ENCODE measurements around the gene ANKRD27. TPM values are rescaled to one million over a fixed set of nuclear protein-coding genes. Genes with fewer than 3 reads are reported as not detected.
"Not testable (repeated sequence)": the region's sequence is repeated elsewhere in the genome, so short reads cannot be mapped to it uniquely, and the experiment has no call there.

The ANKRD27 gene
- polyA plus RNA-seq, 1 donor, result 20.6 TPM

DNA sequence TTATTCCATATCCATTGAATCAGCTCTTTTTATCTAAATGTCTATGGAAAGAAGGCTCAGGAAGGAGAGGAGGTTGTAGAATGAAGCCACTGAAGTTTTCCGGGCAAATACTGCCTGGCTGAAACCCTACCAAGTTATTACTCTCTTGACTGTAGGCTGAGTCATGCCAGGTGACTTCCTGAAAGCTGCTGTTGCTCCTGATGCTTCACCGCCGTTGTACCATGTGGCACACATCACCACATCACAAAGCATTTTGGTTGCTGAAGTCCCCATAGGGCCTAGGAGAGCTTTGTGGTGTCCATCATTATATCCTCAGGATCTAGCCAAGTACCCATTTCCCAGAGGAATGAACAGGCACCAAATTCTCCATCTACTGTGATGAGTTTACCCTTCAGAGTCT, 33.5 kb upstream of the ANKRD27 start:
- DNase-seq, result no peak
- no peaks in the 10 kb centered on the region for H3K27me3 ChIP-seq (ENCODE audit: control insufficient read depth, insufficient read depth, low read length)
- no peak overlapping the region for H3K27ac ChIP-seq (ENCODE audit: low read length)
- peaks cover 10% of the 10 kb centered on the region for H3K9me3 ChIP-seq (ENCODE audit: control insufficient read depth, low read depth, low read length)
- no CpG with 5 or more reads among the region's 3 CpGs for WGBS (ENCODE audit: insufficient coverage, low lambda C conversion rate)
- no peak overlapping the region for H3K4me3 ChIP-seq (ENCODE audit: low read length)
- peaks cover 3% of the 10 kb centered on the region for H3K4me1 ChIP-seq (ENCODE audit: control insufficient read depth, insufficient read depth, low read length)
- peaks cover 32% of the 10 kb centered on the region for H3K36me3 ChIP-seq (ENCODE audit: control insufficient read depth, insufficient read depth, low read length)

GRCh38 chr19:32704006-32704405, 29.0 kb upstream of the ANKRD27 start:
- not testable (repeated sequence) for H3K4me3 ChIP-seq (ENCODE audit: low read length); H3K27me3 ChIP-seq (ENCODE audit: control insufficient read depth, insufficient read depth, low read length); H3K27ac ChIP-seq (ENCODE audit: low read length); DNase-seq; H3K4me1 ChIP-seq (ENCODE audit: control insufficient read depth, insufficient read depth, low read length); H3K9me3 ChIP-seq (ENCODE audit: control insufficient read depth, low read depth, low read length)
- WGBS (ENCODE audit: insufficient coverage, low lambda C conversion rate), result no CpG with 5 or more reads among the region's 2 CpGs
- H3K36me3 ChIP-seq (ENCODE audit: control insufficient read depth, insufficient read depth, low read length), result peaks cover 27% of the 10 kb centered on the region

- Histone ChIP-seq H3K4me3 (ENCODE audit: low read length) (no peak overlapping the region), H3K27me3 (ENCODE audit: control insufficient read depth, insufficient read depth, low read length) (no peaks in the 10 kb centered on the region), H3K36me3 (ENCODE audit: control insufficient read depth, insufficient read depth, low read length) (peaks cover 29% of the 10 kb centered on the region), H3K9me3 (ENCODE audit: control insufficient read depth, low read depth, low read length) (peaks cover 10% of the 10 kb centered on the region), H3K4me1 (ENCODE audit: control insufficient read depth, insufficient read depth, low read length) (peaks cover 7% of the 10 kb centered on the region), H3K27ac (ENCODE audit: low read length) (peak overlapping the region; percentile 3)
- no CpG with 5 or more reads among the region's 5 CpGs for WGBS (ENCODE audit: insufficient coverage, low lambda C conversion rate)
- DNase-seq, result peak; percentile 48 to 82
Measured at GRCh38 chr19:32702010-32702409, 27.0 kb upstream of the ANKRD27 start.

DNA sequence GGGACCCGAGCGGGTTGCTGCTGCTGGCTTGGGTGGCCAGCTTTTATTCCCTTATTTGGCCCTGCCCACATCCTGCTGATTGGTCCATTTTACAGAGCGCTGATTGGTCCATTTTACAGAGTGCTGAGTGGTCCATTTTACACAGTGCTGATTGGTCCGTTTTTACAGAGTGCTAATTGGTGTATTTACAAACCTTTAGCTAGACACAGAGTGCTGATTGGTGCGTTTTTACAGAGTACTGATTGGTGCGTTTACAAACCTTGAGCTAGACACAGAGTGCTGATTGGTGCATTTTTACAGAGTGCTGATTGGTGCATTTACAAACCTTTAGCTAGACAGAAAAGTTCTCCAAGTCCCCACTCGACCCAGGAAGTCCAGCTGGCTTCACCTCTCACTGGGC, 25.1 kb upstream of the ANKRD27 start:
- not testable (repeated sequence) for DNase-seq; H3K9me3 ChIP-seq (ENCODE audit: control insufficient read depth, low read depth, low read length); H3K27me3 ChIP-seq (ENCODE audit: control insufficient read depth, insufficient read depth, low read length); H3K4me3 ChIP-seq (ENCODE audit: low read length); H3K27ac ChIP-seq (ENCODE audit: low read length)
- H3K4me1 ChIP-seq (ENCODE audit: control insufficient read depth, insufficient read depth, low read length), result peaks cover 12% of the 10 kb centered on the region
- H3K36me3 ChIP-seq (ENCODE audit: control insufficient read depth, insufficient read depth, low read length), result peaks cover 25% of the 10 kb centered on the region
- no CpG with 5 or more reads among the region's 7 CpGs for WGBS (ENCODE audit: insufficient coverage, low lambda C conversion rate)

DNA sequence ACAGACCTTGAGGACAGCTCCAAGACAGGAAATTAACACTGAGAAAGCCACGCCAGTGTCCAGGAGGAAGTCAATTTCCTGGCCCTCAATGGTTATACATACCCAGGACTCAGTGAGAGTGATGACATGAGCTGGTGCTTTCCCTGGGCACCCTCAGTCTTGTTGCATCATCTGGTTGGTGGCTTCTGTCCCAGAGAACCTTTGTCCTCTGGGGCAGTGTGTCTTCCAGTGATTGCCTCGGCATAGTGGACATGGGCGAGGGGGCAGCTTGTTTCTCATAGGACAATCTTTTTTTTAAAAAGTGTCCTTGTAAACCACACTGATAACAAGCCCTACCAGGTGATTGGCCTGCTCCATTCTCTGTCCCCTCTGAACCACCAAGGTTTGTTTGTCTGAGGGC, 21.8 kb upstream of the ANKRD27 start:
- H3K9me3 ChIP-seq (ENCODE audit: control insufficient read depth, low read depth, low read length); H3K27me3 ChIP-seq (ENCODE audit: control insufficient read depth, insufficient read depth, low read length); H3K4me3 ChIP-seq (ENCODE audit: low read length): not testable (repeated sequence)
- DNase-seq, result peak; percentile 73 to 86
- Histone ChIP-seq H3K4me1 (ENCODE audit: control insufficient read depth, insufficient read depth, low read length) (peaks cover 15% of the 10 kb centered on the region), H3K27ac (ENCODE audit: low read length) (peak overlapping the region; percentile 12), H3K36me3 (ENCODE audit: control insufficient read depth, insufficient read depth, low read length) (peaks cover 21% of the 10 kb centered on the region)
- WGBS (ENCODE audit: insufficient coverage, low lambda C conversion rate), result no CpG with 5 or more reads among the region's 3 CpGs

GRCh38 chr19:32695506-32695905, 20.5 kb upstream of the ANKRD27 start:
- H3K4me3 ChIP-seq (ENCODE audit: low read length); H3K27me3 ChIP-seq (ENCODE audit: control insufficient read depth, insufficient read depth, low read length); H3K9me3 ChIP-seq (ENCODE audit: control insufficient read depth, low read depth, low read length); DNase-seq: not testable (repeated sequence)
- Histone ChIP-seq H3K27ac (ENCODE audit: low read length) (peak overlapping the region; percentile 5), H3K36me3 (ENCODE audit: control insufficient read depth, insufficient read depth, low read length) (peaks cover 19% of the 10 kb centered on the region), H3K4me1 (ENCODE audit: control insufficient read depth, insufficient read depth, low read length) (peaks cover 19% of the 10 kb centered on the region)
- 93% methylated on average over 2 of the region's 6 CpGs for WGBS (ENCODE audit: insufficient coverage, low lambda C conversion rate)

- H3K36me3 ChIP-seq (ENCODE audit: control insufficient read depth, insufficient read depth, low read length), result peaks cover 17% of the 10 kb centered on the region
- H3K4me3 ChIP-seq (ENCODE audit: low read length); H3K27me3 ChIP-seq (ENCODE audit: control insufficient read depth, insufficient read depth, low read length); DNase-seq; H3K27ac ChIP-seq (ENCODE audit: low read length); H3K9me3 ChIP-seq (ENCODE audit: control insufficient read depth, low read depth, low read length): not testable (repeated sequence)
- peaks cover 22% of the 10 kb centered on the region for H3K4me1 ChIP-seq (ENCODE audit: control insufficient read depth, insufficient read depth, low read length)
- WGBS (ENCODE audit: insufficient coverage, low lambda C conversion rate), result 40% methylated on average over 1 of the region's 2 CpGs
Measured at GRCh38 chr19:32694851-32695250, 19.9 kb upstream of the ANKRD27 start.

DNA sequence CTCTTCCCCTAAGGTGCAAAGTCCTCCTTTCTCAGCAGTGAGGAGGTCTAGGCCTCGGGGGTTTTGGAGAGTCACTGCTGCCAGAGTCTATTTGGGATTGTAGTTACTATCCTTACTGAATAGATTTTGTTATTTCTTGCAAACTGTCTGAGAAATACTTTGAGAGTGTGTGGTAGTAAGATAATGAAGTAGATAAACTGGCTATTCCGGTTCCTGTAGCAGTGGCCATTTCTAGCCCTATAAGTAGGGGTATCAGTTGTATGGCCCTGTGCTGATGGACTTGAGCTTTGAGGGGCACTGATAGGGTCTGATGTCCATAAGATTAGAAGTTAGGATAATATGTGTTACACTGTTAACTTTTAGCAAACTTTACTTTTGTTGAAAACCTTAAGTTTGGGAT, 19.3 kb upstream of the ANKRD27 start:
- Histone ChIP-seq H3K4me3 (ENCODE audit: low read length) (peak overlapping the region; percentile 7), H3K4me1 (ENCODE audit: control insufficient read depth, insufficient read depth, low read length) (peaks cover 22% of the 10 kb centered on the region), H3K36me3 (ENCODE audit: control insufficient read depth, insufficient read depth, low read length) (peaks cover 11% of the 10 kb centered on the region)
- H3K9me3 ChIP-seq (ENCODE audit: control insufficient read depth, low read depth, low read length); H3K27ac ChIP-seq (ENCODE audit: low read length); H3K27me3 ChIP-seq (ENCODE audit: control insufficient read depth, insufficient read depth, low read length): not testable (repeated sequence)
- peak in 1 of 2 donors; percentile 39 for DNase-seq
- WGBS (ENCODE audit: insufficient coverage, low lambda C conversion rate), result no CpG with 5 or more reads among the region's 2 CpGs

DNA sequence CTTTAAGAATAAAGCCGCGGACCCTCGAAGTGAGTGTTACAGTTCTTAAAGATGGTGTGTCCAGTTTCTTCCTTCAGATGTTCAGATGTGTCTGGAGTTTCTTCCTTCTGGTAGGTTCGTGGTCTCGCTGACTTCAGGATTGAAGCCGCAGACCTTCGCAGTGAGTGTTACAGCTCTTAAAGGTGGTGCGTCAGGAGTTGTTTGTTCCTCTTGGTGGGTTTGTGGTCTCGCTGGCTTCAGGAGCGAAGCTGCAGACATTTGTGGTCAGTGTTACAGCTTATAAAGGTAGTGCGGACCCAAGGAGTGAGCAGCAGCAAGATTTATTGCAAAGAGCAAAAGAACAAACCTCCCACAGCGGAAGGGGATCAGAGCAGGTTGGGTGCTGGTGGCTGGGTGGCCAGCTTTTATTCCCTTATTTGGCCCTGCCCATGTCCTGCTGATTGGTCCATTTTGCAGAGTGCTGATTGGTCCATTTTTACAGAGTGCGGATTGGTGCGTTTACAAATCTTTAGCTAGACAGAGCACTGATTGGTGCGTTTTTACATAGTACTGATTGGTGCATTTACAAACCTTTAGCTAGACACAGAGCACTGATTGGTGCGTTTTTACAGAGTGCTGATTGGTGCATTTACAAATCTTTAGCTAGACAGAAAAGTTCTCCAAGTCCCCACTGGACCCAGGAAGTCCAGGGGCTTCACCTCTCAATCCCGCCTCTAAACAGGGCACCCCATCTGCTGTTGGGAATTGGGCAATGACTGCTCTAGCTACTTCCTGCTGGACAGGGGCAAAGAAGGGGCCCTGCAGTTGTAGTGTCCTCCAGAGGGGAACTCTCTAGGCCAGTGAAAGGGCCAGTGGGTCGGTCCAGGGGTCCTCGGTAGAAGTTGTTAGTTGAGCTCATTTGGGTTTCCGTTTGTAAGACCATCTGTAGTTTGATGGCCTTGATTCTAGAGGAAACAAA, 18.4 kb upstream of the ANKRD27 start:
- not testable (repeated sequence) for H3K9me3 ChIP-seq (ENCODE audit: control insufficient read depth, low read depth, low read length); DNase-seq; H3K27me3 ChIP-seq (ENCODE audit: control insufficient read depth, insufficient read depth, low read length); H3K27ac ChIP-seq (ENCODE audit: low read length); H3K36me3 ChIP-seq (ENCODE audit: control insufficient read depth, insufficient read depth, low read length)
- WGBS (ENCODE audit: insufficient coverage, low lambda C conversion rate), result 38% methylated on average over 1 of the region's 20 CpGs
- Histone ChIP-seq H3K4me3 (ENCODE audit: low read length) (peak overlapping the region; percentile 50), H3K4me1 (ENCODE audit: control insufficient read depth, insufficient read depth, low read length) (peaks cover 22% of the 10 kb centered on the region)

- peaks cover 22% of the 10 kb centered on the region for H3K4me1 ChIP-seq (ENCODE audit: control insufficient read depth, insufficient read depth, low read length)
Measured at GRCh38 chr19:32692727-32693061, 17.7 kb upstream of the ANKRD27 start.

More at GRCh38 chr19:32692727-32693061, 17.7 kb upstream of the ANKRD27 start:
- H3K27ac ChIP-seq (ENCODE audit: low read length), result peak overlapping the region; percentile 30
- peak overlapping the region; percentile 50 for H3K4me3 ChIP-seq (ENCODE audit: low read length)
- peaks cover 4% of the 10 kb centered on the region for H3K9me3 ChIP-seq (ENCODE audit: control insufficient read depth, low read depth, low read length)
- peaks cover 2% of the 10 kb centered on the region for H3K36me3 ChIP-seq (ENCODE audit: control insufficient read depth, insufficient read depth, low read length)
- WGBS (ENCODE audit: insufficient coverage, low lambda C conversion rate), result no CpG with 5 or more reads among the region's 7 CpGs
- H3K27me3 ChIP-seq (ENCODE audit: control insufficient read depth, insufficient read depth, low read length), result no peaks in the 10 kb centered on the region
- no peak for DNase-seq
